Endothelial cell of umbilical vein (primary cell): ENCODE results near the gene PRKG1. TPM values are rescaled to one million over a fixed set of nuclear protein-coding genes. Genes with fewer than 3 reads are reported as not detected.

ENCODE experiments used
- BruUV-seq: library from RNA; stranded (reverse); fragments of 400-500 nt; replicated peaks from 2 replicates; lab custom pipeline; 2021; lab: Mats Ljungman, UMichigan
- CTCF ChIA-PET: fragments of 300-600, 350-600 bp; sonication (Branson Sonifier 250); formaldehyde crosslinking; loops from one replicate; lab custom pipeline; 2021; ENCODE audit warnings: antibody characterized with exemption, inconsistent platforms; lab: Charles Lee
- POLR2A ChIA-PET: fragments of 300-600, 350-600 bp; sonication (Branson Sonifier 250); formaldehyde crosslinking; loops from one replicate; lab custom pipeline; 2021; ENCODE audit warnings: antibody characterized with exemption, inconsistent platforms; lab: Charles Lee
- DNase-seq: peaks from one replicate; pipeline ENCODE4 v3.0.0-alpha.2; 2011; ENCODE audit warnings: low read depth, low spot score
- FAIRE-seq: peaks from 2 replicates; lab custom pipeline; 2011; peaks lifted over from hg19 to GRCh38; lab: Jason Lieb, UNC
- H2AFZ ChIP-seq: 2 replicates; pipeline ENCODE4 v1.6.0; 2012; ENCODE audit warnings: low read depth, low read length, control low read depth, inconsistent platforms
- H3K27ac ChIP-seq: 2 replicates; pipeline ENCODE4 v1.5.1; 2011; ENCODE audit warnings: low read depth, mild to moderate bottlenecking, control low read depth, low read length, moderate library complexity; ENCODE audit not compliant: insufficient read depth
- H3K27me3 ChIP-seq, 2 experiments: 2 replicates each; pipeline versions ENCODE4 v1.6.0 to v1.6.1; 2011; ENCODE audit warnings: low read length in 2 of 2, mixed read lengths in 1 of 2; ENCODE audit not compliant: control insufficient read depth in 2 of 2, insufficient read depth in 2 of 2
- H3K36me3 ChIP-seq, 2 experiments: 2 replicates in 1 of 2; 3 replicates in 1 of 2; pipeline ENCODE4 v1.5.1; 2011; ENCODE audit warnings: low read length in 2 of 2, mild to moderate bottlenecking in 1 of 2, moderate library complexity in 1 of 2; ENCODE audit not compliant: control insufficient read depth in 2 of 2, insufficient read depth in 2 of 2; ENCODE audit errors: extremely low read depth in 1 of 2
- H3K4me1 ChIP-seq: 3 replicates; pipeline ENCODE4 v1.5.1; 2011; ENCODE audit warnings: mild to moderate bottlenecking, low read length; ENCODE audit not compliant: control insufficient read depth, insufficient read depth; ENCODE audit errors: extremely low read depth
- H3K4me2 ChIP-seq: 2 replicates; pipeline ENCODE4 v1.6.1; 2011; ENCODE audit warnings: low read length, control low read depth, mixed read lengths; ENCODE audit not compliant: insufficient read depth
- H3K4me3 ChIP-seq, 3 experiments: fragments of 200-600 bp in 1 of 3; sonication (generic), shearing (Covaris generic) in 1 of 3; replicated peaks in 1 of 3; 2 replicates each; pipeline ENCODE4 v1.5.1; 2011 to 2016; ENCODE audit warnings: control low read depth in 3 of 3, low read length in 3 of 3, mild to moderate bottlenecking in 2 of 3, inconsistent platforms in 1 of 3, low read depth in 1 of 3, moderate library complexity in 1 of 3; ENCODE audit not compliant: insufficient read depth in 1 of 3
- H3K79me2 ChIP-seq: 2 replicates; pipeline ENCODE4 v1.6.0; 2012; ENCODE audit warnings: low read length, inconsistent platforms; ENCODE audit not compliant: control insufficient read depth, insufficient read depth
- H3K9ac ChIP-seq: replicated peaks from 2 replicates; pipeline ENCODE3; 2011; ENCODE audit warnings: low read length, control low read depth; ENCODE audit not compliant: insufficient read depth; ENCODE audit errors: extremely low read depth
- H3K9me1 ChIP-seq: replicated peaks from 3 replicates; pipeline ENCODE4 v1.6.0; 2011; ENCODE audit warnings: mild to moderate bottlenecking, low read length; ENCODE audit not compliant: control insufficient read depth, insufficient read depth; ENCODE audit errors: extremely low read depth
- H3K9me3 ChIP-seq: replicated peaks from 2 replicates; pipeline ENCODE4 v1.5.1; 2012; ENCODE audit warnings: low read length, inconsistent platforms; ENCODE audit not compliant: control insufficient read depth, insufficient read depth
- H4K20me1 ChIP-seq: replicated peaks from 2 replicates; pipeline ENCODE3; 2011; ENCODE audit warnings: mild to moderate bottlenecking, low read length; ENCODE audit not compliant: control insufficient read depth, insufficient read depth; ENCODE audit errors: extremely low read depth
- CTCF ChIP-seq, 2 donors: IDR thresholded peaks; 1 replicate in 1 of 2; 2 replicates in 1 of 2; pipeline ENCODE4 v1.5.1; 2011; ENCODE audit warnings: low read length in 2 of 2, mild to moderate bottlenecking in 2 of 2, moderate library complexity in 2 of 2, control low read depth in 1 of 2, inconsistent platforms in 1 of 2, low read depth in 1 of 2; ENCODE audit not compliant: insufficient read depth in 1 of 2; ENCODE audit errors: extremely low read depth in 1 of 2
- EZH2 ChIP-seq: IDR thresholded peaks from 2 replicates; pipeline ENCODE4 v1.6.1; 2012; ENCODE audit warnings: borderline replicate concordance, low read depth, mild to moderate bottlenecking, moderate library complexity, low read length, inconsistent platforms; ENCODE audit not compliant: severe bottlenecking
- FOS ChIP-seq: IDR thresholded peaks from 2 replicates; pipeline ENCODE4 v1.6.1; 2011; ENCODE audit warnings: mild to moderate bottlenecking, low read length, moderate library complexity, borderline replicate concordance; ENCODE audit not compliant: insufficient read depth
- GATA2 ChIP-seq: IDR thresholded peaks from 2 replicates; pipeline ENCODE4 v1.7.0; 2011; ENCODE audit warnings: low read depth, mild to moderate bottlenecking, moderate library complexity, mixed read lengths, low read length; ENCODE audit not compliant: insufficient read length, insufficient read depth
- JUN ChIP-seq: IDR thresholded peaks from 2 replicates; pipeline ENCODE4 v1.6.1; 2011; ENCODE audit warnings: borderline replicate concordance, low read depth; ENCODE audit not compliant: insufficient read length, insufficient read depth
- MAX ChIP-seq: IDR thresholded peaks from 2 replicates; pipeline ENCODE4 v1.6.1; 2011; ENCODE audit not compliant: insufficient read depth, insufficient read length
- MYC ChIP-seq: IDR thresholded peaks from one replicate; pipeline ENCODE4 v1.6.1; 2011; ENCODE audit warnings: mild to moderate bottlenecking, low read depth, low read length
- POLR2A ChIP-seq: IDR thresholded peaks from 2 replicates; pipeline ENCODE4 v1.6.1; 2012; ENCODE audit warnings: low read depth, mild to moderate bottlenecking, control low read depth, low read length
- POLR2AphosphoS5 ChIP-seq: IDR thresholded peaks from 2 replicates; pipeline ENCODE4 v1.6.1; 2012; ENCODE audit warnings: low read depth, mild to moderate bottlenecking, control low read depth, low read length, moderate library complexity; ENCODE audit not compliant: insufficient read depth
- dilution Hi-C: fragments of 300-500 bp; cut with MboI; formaldehyde crosslinking; loops from one replicate; pipeline ENCODE4 v1.15.0; 2019; ENCODE audit warnings: low sequenced_read_pairs; ENCODE audit not compliant: extremely low pct_ligation_motif_present
- intact Hi-C: fragments of 100-400 bp; cut with micrococcal nuclease; formaldehyde crosslinking; loops from one replicate; pipeline ENCODE4 v1.10.0; 2022
- polyA plus RNA-seq, 4 experiments: library from polyadenylated mRNA; depleted of rRNA in 3 of 4; stranded (reverse) in 3 of 4; unstranded in 1 of 4; fragments of >200 nt; gene quantifications; 2 replicates each; pipeline versions ENCODE4 v1.2.1 to v1.2.3, GENCODE V29; 2011 to 2012; ENCODE audit warnings: missing spikeins in 1 of 4
- total RNA-seq: library from RNA; stranded (reverse); gene quantifications from 2 replicates; pipeline ENCODE4 v1.2.3, GENCODE V29; 2021

PRKG1 gene
- total and polyA plus RNA-seq, 2 donors (not counting 3 experiments of a cell fraction or from before 2014, with no cell fraction given) = 0.01 to 0.18 TPM

GRCh38 chr10:52194716-52195115 lies 1120.4 kb downstream of the PRKG1 start:
- BruUV-seq = no TSS peak
- Histone ChIP-seq H3K4me2 (no peak overlapping the region), H3K27me3 (peaks cover 0 to 2% of the 10 kb centered on the region in 2 experiments), H3K9ac (no peak overlapping the region), H4K20me1 (no peaks in the 10 kb centered on the region), H3K36me3 (no peaks in the 10 kb centered on the region), H3K79me2 (no peaks in the 10 kb centered on the region), H3K4me3 (no peak overlapping the region), H2AFZ (no peak overlapping the region), H3K27ac (no peak overlapping the region), H3K9me3 (no peaks in the 10 kb centered on the region), H3K9me1 (no peaks in the 10 kb centered on the region), H3K4me1 (no peaks in the 10 kb centered on the region)
- intact Hi-C loops = no loop called here
- DNase-seq (no peak), FAIRE-seq (no peak)
- dilution Hi-C loops = no loop called here
- TF ChIP-seq CTCF (IDR thresholded peaks at IDR 0.05; ENCODE audit: extremely low read depth in 1 of 2, insufficient read depth in 1 of 2, low read depth in 1 of 2, low read length in 2 of 2) = no peak
- TF ChIP-seq GATA2 = no peak
- no peak for TF ChIP-seq JUN
- TF ChIP-seq POLR2AphosphoS5 = no peak
- no peak for TF ChIP-seq MYC
- no peak for TF ChIP-seq FOS
- no peak for TF ChIP-seq EZH2
- TF ChIP-seq POLR2A = no peak
- no peak for TF ChIP-seq MAX
- ChIA-PET POLR2A (no interaction called here), CTCF (interaction anchor here (1.3 to 2.7 kb wide), 2 partner anchors 8 to 21 kb away, joined by 3 to 10 read pairs; no protein-coding TSS in a partner anchor)
